ENCODE results near the gene MEIOC.

DNA sequence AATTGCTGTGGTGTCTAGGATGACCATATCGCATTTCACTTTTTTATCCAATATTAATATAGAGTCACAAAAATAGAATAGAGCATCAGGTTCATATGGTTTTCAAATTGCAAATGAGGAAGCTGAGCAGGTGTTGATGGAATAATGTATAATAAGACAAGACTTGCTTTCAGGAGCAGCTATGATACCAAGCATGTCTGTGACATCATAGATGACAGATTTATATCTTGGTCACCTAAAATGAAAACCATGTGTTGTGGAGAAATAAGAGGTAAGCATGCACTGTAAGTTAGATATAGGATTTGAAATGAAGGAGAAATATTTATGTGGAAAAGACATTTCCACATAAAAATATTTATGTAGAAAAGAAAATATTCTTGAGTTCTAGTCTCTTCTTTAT, 8.6 kb downstream of the MEIOC start:
- TF ChIP-seq, protein P1, sequence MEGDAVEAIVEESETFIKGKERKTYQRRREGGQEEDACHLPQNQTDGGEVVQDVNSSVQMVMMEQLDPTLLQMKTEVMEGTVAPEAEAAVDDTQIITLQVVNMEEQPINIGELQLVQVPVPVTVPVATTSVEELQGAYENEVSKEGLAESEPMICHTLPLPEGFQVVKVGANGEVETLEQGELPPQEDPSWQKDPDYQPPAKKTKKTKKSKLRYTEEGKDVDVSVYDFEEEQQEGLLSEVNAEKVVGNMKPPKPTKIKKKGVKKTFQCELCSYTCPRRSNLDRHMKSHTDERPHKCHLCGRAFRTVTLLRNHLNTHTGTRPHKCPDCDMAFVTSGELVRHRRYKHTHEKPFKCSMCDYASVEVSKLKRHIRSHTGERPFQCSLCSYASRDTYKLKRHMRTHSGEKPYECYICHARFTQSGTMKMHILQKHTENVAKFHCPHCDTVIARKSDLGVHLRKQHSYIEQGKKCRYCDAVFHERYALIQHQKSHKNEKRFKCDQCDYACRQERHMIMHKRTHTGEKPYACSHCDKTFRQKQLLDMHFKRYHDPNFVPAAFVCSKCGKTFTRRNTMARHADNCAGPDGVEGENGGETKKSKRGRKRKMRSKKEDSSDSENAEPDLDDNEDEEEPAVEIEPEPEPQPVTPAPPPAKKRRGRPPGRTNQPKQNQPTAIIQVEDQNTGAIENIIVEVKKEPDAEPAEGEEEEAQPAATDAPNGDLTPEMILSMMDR (IDR thresholded peaks at IDR 0.05) = no peak
- no peak for TF ChIP-seq POLR2A (IDR thresholded peaks at IDR 0.05)
